Heart left ventricle (tissue), 13 donors: ENCODE data around the gene ZNF668.

Experiments
- CTCF ChIP-seq, 12 donors: fragments of 200-600 bp; sonication (generic) in 4 of 12; IDR thresholded peaks; one replicate each; pipeline versions ENCODE4 v1.5.0 to v1.8.0; 2018 to 2022; ENCODE audit warnings: antibody characterized with exemption in 12 of 12, mild to moderate bottlenecking in 5 of 12
- POLR2A ChIP-seq, 2 donors: fragments of 450-650 bp; IDR thresholded peaks; one replicate each; pipeline ENCODE4 v1.6.1; 2017; ENCODE audit warnings: antibody characterized with exemption in 2 of 2, mild to moderate bottlenecking in 2 of 2, moderate library complexity in 2 of 2
- donor health status: ischemic (EF 13 %, LVEDD 7.1; RV severe dilation, severe dysfunction).
- donor health status: DM: no; HTN: yes; CAD: no.
- donor health status: DM: no; HTN: no; CAD: no.
- donor health status: ischemic (EF 25% LVEDD 6.9; RV normal size, moderate dysfunction).
- donor health status: ischemic (EF 25% LVEDD 5.7; RV mildly dilated, moderate dysfunction).
- donor health status: ischemic (EF 35%, LVEDD 5.7; RV mildly dilated, moderate dysfunction).
- donor health status: nonischemic (EF 11% LVEDD 7.7; RV severe dilation, severe dysfunction).
- donor health status: DM: yes; HTN: yes; CAD: no.
- donor health status: PGD.
- donor health status: ischemic (EF 29% LVEDD 5.4; RV normal size, mild dysfunction).
- donor health status: nonischemic (EF 23%, LVEDD 6.1; RV moderate dilation, normal function).

- TF ChIP-seq CTCF (IDR thresholded peaks at IDR 0.05) (no peak), POLR2A (IDR thresholded peaks at IDR 0.05) (no peak)
Observed at GRCh38 chr16:31063843-31064611, 10.0 kb downstream of the ZNF668 start.
